Measurements from ENCODE around the gene PRR23E. TPM values are rescaled to one million over a fixed set of nuclear protein-coding genes. Genes with fewer than 3 reads are reported as not detected.

Gene PRR23E, protein sequence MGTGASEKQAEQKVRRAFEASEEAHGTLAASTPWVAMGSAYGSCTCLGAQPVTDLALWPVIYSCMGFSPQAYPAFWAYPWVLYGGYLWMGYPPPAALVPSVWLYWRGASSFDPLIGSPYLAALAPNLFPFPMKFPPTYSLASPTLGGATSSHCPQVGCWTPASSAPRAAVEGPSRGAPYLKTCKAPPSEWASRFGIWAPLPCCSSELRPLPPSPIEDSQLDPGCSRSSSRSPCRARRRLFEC
- not detected for polyA plus RNA-seq (ENCODE audit: insufficient read length in 4 of 4)

DNA sequence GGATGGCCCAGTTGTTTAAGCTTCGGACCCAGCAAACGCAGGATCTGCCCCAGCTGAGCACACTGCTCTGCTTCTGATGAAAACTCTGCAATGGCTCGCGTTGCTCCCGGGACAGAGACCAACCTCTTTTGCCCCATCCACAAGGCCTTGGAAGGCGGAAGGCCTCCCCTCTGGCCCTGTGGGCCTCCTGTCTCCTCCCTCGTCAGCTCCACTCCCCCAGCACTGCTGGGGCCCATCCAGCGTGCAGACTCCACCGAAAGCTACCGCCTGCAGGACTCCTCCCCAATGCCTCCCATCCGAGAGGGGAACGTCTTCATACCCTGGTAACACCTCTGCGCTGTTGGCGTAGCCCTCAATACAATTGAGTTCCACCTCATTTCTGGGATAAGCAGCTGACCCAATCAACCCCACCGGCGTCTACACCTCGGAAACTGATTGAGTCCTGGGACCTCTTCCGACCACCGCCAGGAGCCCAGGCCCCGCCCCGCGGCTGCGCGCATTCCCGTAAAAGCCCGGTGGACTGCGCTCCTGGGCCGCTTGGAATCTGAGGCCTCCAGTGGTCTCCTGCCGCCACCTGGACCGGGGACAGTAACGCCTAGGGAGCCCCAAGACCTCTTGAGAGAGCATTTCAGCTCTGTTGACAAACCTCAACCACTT is at the start of gene PRR23E:
Gene PRR23E, plus strand, starts transcription at position 556 of the 657 bp plus-strand sequence. CDS start 3,555 bp downstream, outside the sequence.
- no peak for DNase-seq (ENCODE audit: low read depth in 4 of 4, low spot score in 2 of 4)

DNA sequence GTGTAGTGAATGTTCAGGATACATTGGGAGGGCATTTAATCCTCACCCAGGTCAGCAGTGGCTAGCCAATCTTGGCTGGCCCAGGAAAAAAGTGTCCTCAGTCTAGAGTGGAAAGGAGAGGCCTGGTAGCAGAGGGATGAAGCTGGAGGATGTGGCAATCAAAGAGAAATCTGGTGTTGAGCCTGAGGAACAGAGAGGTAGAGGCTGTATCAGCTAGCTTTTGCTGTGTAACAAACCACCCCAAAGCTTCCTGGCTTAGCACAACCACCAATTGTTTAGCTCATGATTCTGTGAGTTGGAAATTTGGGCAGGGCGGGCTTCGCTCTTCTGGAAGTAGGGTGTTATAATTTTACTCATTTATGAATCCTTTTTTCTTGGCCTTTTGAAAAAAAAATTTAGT is 49.8 kb upstream of the PRR23E start:
- no peak for DNase-seq (ENCODE audit: low read depth in 4 of 4, low spot score in 2 of 4)

DNA sequence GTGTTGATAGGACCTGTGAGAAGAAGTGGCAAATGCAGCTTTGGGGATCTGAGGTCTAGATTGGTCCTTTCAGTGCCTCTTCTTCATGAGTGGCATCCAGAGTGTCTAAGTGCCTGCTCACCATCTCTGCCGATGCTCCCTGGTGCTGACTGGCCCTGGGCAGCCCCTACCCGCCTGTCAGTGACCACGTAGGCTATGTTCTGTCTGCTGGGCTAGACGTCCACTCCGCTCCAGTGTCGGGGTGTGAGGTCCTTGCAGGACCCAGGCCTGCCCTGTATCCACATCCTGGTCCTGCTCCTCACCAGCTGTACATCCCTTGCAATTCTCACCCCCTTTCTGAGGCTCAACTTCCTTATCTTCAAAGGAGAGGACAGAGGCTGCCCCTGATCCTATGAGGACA is 48.3 kb upstream of the PRR23E start:
- no peak for DNase-seq (ENCODE audit: low read depth in 4 of 4, low spot score in 2 of 4)

DNA sequence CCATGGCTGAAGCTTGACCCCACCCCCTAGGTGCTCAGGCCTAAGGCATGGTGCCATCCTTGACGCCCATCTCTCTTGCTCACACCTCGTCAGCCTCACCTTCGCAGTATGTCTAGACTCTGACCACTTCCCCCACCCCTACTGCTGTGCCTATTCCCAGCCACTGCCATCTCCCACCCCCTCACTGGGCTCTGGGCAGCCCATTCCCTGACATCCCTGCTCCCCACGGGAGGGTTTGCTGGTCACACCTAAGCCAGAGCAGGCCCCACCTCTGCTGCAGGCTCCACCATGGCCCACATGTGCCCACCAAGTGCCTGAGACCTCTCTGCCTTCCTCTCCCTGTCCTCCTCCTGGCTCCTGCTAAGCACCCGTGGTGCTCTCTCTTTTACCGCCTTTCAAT is 47.7 kb upstream of the PRR23E start:
- no peak for DNase-seq (ENCODE audit: low read depth in 4 of 4, low spot score in 2 of 4)

DNA sequence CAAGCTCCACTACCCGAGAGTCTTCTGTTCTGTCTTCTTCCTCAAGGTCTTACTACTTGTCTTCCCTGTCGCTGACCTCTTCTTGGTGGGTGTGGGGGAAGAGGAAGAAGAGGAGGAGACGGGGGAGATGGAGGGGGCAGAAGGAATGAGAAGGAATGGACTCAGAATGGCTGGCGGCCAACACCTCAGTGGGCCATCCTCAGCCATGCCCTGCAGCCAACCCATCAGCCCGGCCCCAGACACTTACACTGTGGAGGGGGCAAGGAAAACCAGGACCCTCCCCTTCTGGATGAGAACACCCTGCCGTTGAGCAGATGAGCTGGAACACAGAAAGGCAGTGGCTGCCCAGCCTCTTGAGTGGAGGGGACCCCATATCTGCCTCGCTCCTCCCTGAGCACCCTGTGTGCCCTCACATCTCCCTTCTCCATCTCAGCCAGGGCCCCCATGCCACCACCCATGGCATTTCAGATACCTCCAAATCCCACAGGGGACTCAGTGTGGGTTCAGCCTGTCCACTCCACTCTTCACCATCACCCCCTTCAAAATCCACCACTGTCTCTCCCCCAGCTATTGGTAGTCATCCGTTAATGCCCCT is 45.5 kb upstream of the PRR23E start:
- no peak for DNase-seq (ENCODE audit: low read depth in 4 of 4, low spot score in 2 of 4)

DNA sequence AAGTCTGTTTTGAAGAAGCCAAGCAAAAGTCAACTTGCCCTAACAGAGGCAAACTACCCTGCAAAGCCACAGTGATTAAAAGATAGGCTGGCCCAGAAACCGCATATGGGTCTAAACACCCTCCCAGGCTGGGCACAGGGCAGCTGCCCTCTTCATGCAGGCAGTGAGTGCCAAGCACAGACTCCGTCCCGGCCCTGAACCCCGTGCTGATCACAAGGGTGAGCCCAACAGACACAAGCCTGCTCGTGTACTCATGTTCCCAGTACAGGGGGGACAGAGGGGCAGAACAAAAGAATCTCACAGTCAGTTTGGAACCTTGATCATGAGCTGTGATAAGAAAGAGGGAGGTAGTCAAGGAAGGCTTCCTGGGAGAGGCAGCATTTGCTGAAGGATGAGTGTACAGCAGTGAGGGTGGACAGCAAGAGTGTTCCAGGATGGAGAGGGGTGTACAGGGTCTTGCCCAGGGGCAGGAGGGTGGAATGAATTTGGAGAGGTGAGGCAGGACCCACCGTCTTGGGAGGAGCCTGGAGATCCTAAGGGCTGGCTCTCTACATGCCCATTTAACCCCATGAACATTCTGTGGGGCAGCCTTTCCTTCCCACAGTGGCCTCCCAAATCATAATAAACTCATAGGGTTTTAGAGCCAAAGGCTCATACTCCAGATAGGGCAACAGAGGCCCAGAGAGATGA is 43.2 kb upstream of the PRR23E start:
- no peak for DNase-seq (ENCODE audit: low read depth in 4 of 4, low spot score in 2 of 4)

DNA sequence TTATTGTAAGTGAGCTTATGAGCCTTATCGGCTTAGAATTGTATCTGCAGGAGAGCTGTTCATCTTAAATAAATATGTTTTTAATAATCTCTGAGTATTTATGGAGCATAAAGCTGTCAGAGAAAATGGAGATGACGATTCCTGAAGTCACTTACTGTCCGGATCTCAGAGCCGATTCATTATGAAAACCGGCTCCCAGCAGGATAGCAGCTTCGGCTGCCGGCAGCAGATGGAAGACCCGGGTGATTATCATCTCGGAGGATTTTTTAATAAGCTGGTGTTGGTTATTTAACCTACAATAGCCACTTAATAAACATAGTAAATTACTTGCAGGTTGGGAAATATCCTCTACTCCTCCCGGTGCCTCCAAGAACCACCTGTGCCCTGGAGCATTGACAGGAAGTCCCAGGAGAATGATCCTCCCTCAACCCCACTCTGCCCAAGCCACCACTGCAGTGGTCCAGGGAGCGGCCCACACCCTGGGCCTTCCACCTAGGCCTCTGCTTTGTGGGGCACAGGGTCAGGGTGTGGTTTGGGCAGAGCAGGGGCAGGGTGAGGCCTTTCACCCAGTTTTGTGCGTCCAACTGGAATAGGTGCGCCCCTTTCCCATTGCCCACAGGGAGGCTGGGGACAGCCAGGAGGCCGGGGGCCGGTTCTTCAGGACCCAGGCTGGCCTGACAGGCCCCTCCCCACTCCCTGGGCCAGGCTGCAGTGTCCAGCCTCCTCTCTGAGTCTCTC is 42.2 kb upstream of the PRR23E start:
- DNase-seq (ENCODE audit: low read depth in 4 of 4, low spot score in 2 of 4) = no peak

DNA sequence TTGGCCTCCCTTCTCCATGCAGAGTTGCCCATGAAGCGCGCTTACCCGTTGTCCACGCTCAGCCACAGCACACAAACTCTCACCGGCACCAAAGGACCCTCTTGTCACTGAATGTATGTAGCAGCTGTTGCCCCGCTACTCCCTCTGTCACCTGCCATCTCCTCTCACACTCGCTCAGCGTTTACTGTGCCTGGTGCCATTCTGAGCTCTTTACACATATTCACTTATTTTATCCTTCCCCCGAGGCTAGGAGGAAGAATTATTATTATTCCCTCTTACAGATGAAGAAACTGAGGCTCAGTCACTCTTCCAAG is 41.7 kb upstream of the PRR23E start:
- no peak for DNase-seq (ENCODE audit: low read depth in 4 of 4, low spot score in 2 of 4)

DNA sequence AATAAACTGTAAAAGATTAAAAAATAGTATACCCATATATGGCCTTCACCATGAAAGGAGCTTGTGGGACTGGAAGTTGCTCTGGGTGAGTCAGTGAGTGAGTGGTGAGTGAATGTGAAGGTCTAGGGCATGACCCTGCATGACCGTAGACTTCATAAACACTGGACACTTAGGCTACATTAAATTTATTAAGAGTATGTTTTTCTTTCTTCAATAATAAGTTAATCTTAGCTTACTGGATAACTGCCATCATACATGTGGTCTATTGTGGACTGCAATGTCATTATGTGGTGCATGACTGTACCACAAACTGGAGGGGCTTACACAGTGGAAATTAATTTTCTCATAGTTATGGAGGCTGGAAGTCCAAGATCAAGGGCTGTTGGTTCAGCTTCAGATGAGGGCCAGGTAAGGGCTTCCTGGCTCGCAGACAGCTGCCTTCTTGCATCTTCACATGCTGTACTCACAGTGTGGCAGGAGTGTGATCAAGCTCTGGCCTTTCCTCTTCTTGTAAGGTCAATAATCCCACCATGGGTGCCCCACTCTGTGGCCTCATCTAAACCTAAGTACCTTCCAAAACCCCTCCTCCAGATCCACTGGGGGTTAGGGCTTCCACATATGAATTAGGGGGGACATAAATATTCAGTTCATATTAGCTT is 40.8 kb upstream of the PRR23E start:
- DNase-seq (ENCODE audit: low read depth in 4 of 4, low spot score in 2 of 4) = no peak

DNA sequence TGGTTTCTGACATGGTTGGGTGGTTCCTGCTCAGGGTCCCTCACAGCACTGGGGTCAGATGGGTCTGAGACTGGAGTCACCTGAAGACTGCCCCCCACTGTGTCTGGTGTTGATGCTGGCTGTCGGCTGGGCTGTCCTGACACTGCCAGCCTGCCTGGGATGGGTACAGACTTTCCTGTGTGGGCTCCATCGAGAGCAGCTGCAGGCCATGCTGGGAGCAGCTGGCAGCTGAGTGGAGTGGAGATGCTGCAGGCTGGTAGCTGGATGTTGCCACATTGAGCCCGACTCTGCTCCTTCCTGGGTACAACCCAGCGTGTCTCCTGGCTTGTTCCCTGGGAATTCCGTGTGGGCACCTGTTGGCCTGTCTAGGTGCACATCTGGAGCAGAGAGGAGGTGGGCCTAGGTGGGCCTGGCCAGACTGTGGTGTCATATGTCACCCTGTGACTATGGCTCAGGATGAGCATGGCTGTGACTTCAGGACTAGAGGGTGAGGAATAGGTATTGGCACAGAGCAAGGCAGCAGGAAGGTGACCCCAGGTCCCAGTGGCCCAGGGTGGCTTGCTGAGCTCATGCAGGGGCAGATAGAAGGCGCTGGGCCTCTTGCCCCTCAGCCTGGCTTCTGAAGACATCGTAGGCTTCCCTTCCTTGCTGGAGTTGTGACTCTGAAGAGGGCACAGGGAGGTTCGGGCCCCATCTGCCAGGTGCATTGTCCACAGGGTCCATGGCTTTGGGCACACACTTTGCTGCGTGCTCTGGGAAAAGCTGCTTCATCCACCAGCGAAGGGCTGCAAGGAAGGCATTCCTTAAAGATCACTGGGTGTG is 40.0 kb upstream of the PRR23E start:
- DNase-seq (ENCODE audit: low read depth in 4 of 4, low spot score in 2 of 4) = no peak

DNA sequence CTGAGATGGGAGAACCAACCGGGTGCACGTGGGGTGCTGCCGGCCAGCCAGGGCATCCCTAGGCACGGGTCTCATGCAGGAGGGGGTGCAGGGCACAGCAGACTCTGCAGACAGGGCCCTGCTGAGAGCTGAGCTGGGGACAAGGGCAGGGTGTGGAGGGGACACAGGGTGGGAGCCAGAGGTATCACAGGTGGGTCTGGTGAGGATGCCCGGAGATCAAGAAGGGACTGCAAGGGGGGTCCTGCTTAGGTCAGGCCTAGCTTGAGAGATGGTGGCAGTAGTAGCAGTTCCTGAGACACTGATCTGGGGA is 39.5 kb upstream of the PRR23E start:
- DNase-seq (ENCODE audit: low read depth in 4 of 4, low spot score in 2 of 4) = no peak

DNA sequence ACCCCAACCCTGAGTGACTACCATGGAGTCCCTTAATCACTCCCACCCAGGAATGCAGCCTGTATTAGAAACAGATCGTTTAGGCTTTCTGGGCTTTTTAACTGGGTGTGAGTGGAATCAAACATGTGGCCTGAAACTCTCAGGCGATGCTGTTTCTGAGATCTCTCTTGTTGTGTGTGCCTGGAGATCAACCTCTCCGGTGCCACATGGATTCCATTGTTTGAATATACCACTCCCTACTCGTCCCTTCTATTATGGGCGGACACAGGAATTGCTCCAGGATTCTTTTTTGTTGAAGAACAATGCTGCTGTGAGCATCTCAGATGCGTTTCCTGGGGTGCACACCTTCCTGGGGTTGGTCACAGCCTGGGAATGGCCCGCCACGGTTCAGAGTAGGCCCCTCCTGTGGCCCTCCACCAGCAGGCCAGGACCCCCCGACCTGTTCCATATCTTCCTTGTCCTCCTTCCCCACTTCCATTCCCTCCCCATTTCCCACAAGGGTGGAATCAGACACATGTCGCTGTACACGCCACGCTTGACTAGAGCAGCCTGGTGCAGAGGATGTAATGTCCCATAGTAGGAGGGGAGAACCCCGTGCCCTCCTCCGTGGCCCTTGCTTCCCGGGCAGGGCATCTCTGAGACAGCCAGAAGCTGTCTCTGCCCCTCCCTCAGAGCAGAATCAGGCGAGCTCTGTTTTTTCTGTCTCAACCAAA is 36.4 kb upstream of the PRR23E start:
- no peak for DNase-seq (ENCODE audit: low read depth in 4 of 4, low spot score in 2 of 4)

DNA sequence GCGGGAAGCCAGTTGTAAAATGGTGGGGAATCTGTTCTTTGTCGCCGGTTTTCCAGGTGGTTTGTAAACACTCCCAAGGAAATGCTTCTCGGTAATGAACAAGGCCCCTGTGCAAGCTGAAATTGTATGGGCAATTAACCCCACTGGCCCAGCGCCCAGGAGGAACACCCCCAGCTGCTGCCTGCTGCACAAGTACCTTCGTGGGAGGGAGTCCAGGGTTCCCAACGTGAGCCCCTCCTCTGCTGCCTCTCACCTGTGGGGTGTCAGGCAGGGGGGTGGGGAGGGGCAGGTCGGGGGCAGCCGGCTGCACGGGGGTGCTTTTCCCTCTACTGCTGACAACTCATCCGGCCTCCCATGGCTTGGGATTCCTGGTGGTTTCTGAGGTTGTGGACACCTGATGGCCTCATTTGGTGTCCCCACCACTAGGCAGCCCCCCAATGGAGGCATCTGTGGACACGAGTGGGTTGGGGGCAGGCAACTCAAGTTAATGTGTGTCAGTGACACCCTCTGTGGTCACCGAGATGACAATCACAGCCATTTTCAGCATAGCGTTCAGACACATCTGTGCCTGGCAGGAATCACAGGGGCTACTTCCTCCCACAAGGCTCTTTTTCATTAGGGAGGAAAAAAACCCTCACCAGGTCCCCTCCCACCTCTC is 35.6 kb upstream of the PRR23E start:
- no peak for DNase-seq (ENCODE audit: low read depth in 4 of 4, low spot score in 2 of 4)

DNA sequence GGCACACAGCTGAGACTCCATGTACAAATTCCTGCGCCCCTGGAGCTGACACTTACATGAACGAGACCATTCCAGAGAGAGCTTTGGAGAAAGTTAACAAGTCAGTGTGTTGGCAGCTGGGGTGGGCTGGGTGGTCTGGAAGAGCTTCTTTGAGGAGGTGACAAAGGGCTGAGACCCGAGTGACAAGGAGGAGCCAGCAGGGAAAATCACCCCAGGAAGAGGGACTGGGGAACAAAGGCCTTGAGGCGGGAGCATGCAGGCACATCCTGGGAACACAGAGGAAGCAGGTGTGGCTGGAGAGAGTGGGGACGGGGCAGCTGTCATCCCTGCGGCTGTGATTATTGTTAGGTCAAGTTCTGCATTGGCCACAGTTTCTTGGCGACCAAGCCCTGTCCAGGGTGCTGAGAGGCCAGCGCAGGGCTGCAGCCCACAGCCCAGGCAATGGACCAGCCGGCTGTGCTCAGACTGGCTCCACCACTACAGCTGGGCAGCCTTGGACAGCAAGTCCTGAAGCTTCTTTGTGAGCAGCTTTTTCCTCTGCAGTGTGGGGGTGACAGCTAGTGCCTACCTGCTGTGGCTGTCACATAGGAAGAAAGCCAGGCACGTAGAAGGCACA is 34.2 kb upstream of the PRR23E start:
- no peak for DNase-seq (ENCODE audit: low read depth in 4 of 4, low spot score in 2 of 4)

DNA sequence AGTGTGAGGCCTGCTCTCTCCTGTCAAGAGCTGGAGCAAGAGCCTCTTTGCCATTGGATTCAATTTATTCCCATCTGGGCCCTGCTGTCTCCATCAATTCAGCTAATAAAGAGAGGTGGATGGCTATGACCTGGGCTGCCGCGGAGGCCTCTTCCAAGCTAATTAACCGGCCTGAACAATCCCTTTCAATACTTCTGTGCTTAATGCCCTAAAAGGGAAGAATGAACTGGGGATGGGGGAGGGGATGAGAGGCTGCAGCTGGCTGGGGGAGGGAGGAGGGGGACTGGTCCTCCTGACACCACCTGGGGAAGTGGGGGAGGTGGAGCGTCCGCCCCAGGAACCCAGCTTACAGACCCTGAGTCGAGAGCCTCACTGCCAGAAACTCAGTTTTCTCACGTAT is 33.4 kb upstream of the PRR23E start:
- DNase-seq (ENCODE audit: low read depth in 4 of 4, low spot score in 2 of 4) = no peak

DNA sequence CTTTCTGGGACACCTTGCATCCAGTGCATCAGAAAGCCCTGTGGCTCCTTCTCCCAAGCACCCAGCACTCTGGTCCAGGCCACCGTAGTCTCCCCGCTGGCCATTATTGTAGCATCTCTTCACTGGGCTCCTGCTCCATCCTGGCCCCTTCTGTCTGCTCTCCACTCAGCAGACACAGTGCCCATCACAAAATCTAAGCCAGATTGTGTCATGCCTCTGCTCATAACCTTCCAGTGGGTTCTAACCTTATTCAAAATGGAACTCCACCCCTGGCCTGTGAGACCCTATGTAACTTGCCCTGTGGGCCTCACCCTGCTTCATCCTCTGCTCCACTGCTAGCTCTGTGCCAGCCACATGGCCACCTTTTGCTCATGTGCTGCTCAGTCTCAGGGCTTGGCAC is 31.7 kb upstream of the PRR23E start:
- no peak for DNase-seq (ENCODE audit: low read depth in 4 of 4, low spot score in 2 of 4)

DNA sequence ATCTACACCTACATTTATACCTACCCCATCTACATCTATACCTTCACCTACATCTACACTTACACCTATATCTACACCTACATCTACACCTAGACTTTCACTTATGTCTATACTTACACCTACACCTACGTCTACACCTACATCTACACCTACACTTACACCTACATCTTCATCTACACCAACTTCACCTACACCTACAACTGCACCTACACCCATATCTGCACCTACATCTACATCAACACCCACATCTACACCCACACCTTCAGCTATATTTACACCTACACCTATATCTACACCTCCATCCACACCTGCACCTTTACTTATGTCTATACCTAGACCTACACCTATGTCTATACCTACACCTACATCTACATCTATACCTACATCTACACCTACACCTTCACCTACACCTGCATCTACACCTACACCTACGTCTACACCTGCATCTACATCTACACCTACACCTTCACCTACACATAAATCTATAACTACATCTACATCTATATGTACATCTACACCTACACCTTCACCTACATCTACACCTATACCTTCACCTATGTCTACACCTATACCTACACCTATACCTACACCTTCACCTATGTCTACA is 30.9 kb upstream of the PRR23E start:
- no peak for DNase-seq (ENCODE audit: low read depth in 4 of 4, low spot score in 2 of 4)
